HG03342 (cell line): ENCODE data around the gene HOPX.
"Not testable (repeated sequence)": the region's sequence is repeated elsewhere in the genome, so short reads cannot be mapped to it uniquely, and the experiment has no call there.

Experiments
- ATAC-seq: cut with Tn5 transposase; IDR thresholded peaks from one replicate; pipeline ENCODE4 v1.9.1; 2021; ENCODE audit warnings: mild to moderate bottlenecking, moderate library complexity; ENCODE audit not compliant: unreplicated experiment

Gene HOPX

GRCh38 chr4:56655627-56656345 is 25.3 kb downstream of the HOPX start:
- no peak for ATAC-seq

- no peak for ATAC-seq
These were observed 25.9 kb downstream of the HOPX start for GRCh38 chr4:56655209-56655626.

- no peak for ATAC-seq
These were observed 26.9 kb downstream of the HOPX start for GRCh38 chr4:56654238-56654632.

GRCh38 chr4:56653461-56654237 is 27.4 kb downstream of the HOPX start:
- no peak for ATAC-seq

- ATAC-seq, result no peak
These were observed 28.9 kb downstream of the HOPX start for GRCh38 chr4:56652196-56652595.

GRCh38 chr4:56651056-56651350 is 30.1 kb downstream of the HOPX start:
- no peak for ATAC-seq

- no peak for ATAC-seq
These were observed 30.6 kb downstream of the HOPX start for GRCh38 chr4:56650262-56651055.

- ATAC-seq, result no peak
These were observed 31.4 kb downstream of the HOPX start for GRCh38 chr4:56649445-56650261.

GRCh38 chr4:56648824-56649151 is 32.3 kb downstream of the HOPX start:
- no peak for ATAC-seq

GRCh38 chr4:56648021-56648823 is 32.9 kb downstream of the HOPX start:
- no peak for ATAC-seq

GRCh38 chr4:56646341-56646740 is 34.8 kb downstream of the HOPX start:
- no peak for ATAC-seq

GRCh38 chr4:56643596-56643995 is 37.5 kb downstream of the HOPX start:
- ATAC-seq, result no peak

GRCh38 chr4:56641494-56642051 is 39.5 kb downstream of the HOPX start:
- ATAC-seq, result no peak

GRCh38 chr4:56640621-56641493 is 40.2 kb downstream of the HOPX start:
- ATAC-seq, result no peak

- ATAC-seq, result no peak
These were observed 43.3 kb downstream of the HOPX start for GRCh38 chr4:56637791-56638190.

- no peak for ATAC-seq
These were observed 43.9 kb downstream of the HOPX start for GRCh38 chr4:56637154-56637553.

- not testable (repeated sequence) for ATAC-seq
These were observed 46.1 kb downstream of the HOPX start for GRCh38 chr4:56634954-56635353.

GRCh38 chr4:56633486-56633885 is 47.6 kb downstream of the HOPX start:
- no peak for ATAC-seq
